ENCODE data around the gene RASSF4.

Gene RASSF4

DNA sequence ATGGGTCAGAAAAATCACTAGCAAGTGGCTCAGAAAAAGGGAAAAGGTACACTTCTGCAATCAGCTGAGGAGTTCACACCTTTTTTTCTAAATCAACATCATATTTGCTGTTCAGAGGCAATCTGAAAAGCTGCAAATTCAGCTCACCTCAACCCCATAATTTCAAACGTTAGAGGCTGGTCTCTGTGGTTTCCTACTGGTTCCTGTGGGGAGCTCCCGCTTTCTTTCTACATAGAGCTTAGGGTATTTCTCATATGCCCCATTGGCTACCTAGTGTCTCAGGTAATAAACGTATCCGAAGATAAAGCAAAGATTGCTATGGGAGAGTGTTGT lies 35.9 kb downstream of the RASSF4 start:
- peaks cover 59% of the 10 kb centered on the region for H3K4me1 Mint-ChIP-seq
- no peaks in the 10 kb centered on the region for H3K9me3 Mint-ChIP-seq
- H3K27ac Mint-ChIP-seq, result peak overlapping the region; percentile 89 to 93 (median 90)
- H3K4me3 Mint-ChIP-seq, result no peak overlapping the region
- H3K27me3 Mint-ChIP-seq (ENCODE audit: low read depth), result no peaks in the 10 kb centered on the region
- TF ChIP-seq, protein P1, sequence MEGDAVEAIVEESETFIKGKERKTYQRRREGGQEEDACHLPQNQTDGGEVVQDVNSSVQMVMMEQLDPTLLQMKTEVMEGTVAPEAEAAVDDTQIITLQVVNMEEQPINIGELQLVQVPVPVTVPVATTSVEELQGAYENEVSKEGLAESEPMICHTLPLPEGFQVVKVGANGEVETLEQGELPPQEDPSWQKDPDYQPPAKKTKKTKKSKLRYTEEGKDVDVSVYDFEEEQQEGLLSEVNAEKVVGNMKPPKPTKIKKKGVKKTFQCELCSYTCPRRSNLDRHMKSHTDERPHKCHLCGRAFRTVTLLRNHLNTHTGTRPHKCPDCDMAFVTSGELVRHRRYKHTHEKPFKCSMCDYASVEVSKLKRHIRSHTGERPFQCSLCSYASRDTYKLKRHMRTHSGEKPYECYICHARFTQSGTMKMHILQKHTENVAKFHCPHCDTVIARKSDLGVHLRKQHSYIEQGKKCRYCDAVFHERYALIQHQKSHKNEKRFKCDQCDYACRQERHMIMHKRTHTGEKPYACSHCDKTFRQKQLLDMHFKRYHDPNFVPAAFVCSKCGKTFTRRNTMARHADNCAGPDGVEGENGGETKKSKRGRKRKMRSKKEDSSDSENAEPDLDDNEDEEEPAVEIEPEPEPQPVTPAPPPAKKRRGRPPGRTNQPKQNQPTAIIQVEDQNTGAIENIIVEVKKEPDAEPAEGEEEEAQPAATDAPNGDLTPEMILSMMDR (IDR thresholded peaks at IDR 0.05; ENCODE audit: unreplicated experiment in 3 of 3), result no peak
- peaks cover 10% of the 10 kb centered on the region for H3K36me3 Mint-ChIP-seq (ENCODE audit: low read depth)

DNA sequence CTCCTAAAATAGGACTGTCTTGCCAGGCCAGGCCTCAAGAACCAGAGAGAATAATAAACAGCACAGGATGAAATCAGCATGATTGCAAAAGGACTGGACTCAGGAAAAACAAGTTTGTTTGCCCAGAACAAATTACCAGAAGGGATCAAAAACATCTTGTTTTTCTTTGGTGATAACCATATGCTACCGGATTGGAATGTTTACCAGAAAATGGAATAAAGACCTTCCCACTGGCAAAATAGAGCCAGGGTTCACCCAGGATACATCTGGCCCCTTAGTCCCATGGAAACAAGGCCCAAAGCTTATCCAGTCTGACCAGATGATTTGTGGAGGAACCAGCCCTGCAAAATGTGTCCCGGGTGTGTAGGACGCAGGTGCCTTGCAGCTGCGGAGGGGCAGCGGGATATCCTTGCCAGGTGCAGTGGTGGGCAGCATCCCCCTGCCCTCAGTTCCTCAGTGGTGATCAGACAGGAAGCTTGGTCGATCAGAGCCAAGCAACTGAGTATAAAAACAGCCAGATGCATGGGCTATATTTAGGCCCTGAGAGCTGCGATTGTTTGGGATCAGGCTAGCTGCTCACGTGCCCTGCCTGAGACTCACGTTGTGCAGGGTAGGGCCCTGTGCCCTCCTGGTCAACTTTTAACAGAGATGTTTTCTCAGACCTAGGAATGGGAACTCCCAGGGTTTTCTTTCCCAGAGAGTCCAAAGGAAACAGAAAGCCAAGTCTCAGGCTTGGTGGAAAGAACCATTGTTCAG lies 36.5 kb downstream of the RASSF4 start:
- H3K4me3 Mint-ChIP-seq, result peak overlapping the region in 1 of 3 experiments; percentile 17
- H3K9me3 Mint-ChIP-seq, result no peaks in the 10 kb centered on the region
- peaks cover 10% of the 10 kb centered on the region for H3K36me3 Mint-ChIP-seq (ENCODE audit: low read depth)
- TF ChIP-seq, protein P1 (IDR thresholded peaks at IDR 0.05; ENCODE audit: unreplicated experiment in 3 of 3), result no peak
- no peaks in the 10 kb centered on the region for H3K27me3 Mint-ChIP-seq (ENCODE audit: low read depth)
- H3K4me1 Mint-ChIP-seq, result peaks cover 57% of the 10 kb centered on the region
- peak overlapping the region; percentile 89 to 93 (median 90) for H3K27ac Mint-ChIP-seq

DNA sequence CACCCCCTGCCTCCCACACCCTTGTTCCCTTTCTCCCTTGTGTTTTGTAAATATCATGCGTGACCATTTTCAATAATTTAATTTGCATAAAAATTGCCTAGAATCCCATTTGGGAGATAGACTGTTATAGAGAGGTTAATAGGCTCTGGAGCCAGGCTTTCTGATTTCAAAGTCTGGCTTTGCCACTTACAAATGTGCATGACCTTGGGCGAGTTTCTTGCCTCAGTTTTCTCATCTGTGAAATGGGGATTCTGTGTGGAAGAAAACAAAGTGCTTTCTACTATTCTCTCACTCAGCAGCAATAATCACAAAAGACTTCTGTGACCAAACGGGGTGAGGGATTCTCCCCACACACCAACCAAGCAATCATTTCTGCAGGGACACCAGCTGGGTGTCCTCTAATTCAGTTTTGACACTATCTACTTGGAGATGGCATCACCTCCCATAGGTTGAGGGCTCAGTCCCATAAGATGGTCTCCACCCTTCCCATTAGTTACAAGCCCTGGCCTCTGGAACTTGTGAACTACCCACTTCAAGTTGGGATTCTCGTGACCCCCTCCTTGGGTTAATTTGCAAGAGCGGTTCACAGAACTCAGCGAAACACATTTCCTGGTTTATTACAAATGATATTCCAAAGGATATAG lies 37.6 kb downstream of the RASSF4 start:
- Mint-ChIP-seq H3K36me3 (ENCODE audit: low read depth) (peaks cover 11% of the 10 kb centered on the region), H3K4me1 (peaks cover 57% of the 10 kb centered on the region), H3K4me3 (no peak overlapping the region), H3K27me3 (ENCODE audit: low read depth) (no peaks in the 10 kb centered on the region), H3K27ac (peak overlapping the region; percentile 89 to 93 (median 90)), H3K9me3 (no peaks in the 10 kb centered on the region)
- TF ChIP-seq, protein P1 (IDR thresholded peaks at IDR 0.05; ENCODE audit: unreplicated experiment in 3 of 3), result no peak

DNA sequence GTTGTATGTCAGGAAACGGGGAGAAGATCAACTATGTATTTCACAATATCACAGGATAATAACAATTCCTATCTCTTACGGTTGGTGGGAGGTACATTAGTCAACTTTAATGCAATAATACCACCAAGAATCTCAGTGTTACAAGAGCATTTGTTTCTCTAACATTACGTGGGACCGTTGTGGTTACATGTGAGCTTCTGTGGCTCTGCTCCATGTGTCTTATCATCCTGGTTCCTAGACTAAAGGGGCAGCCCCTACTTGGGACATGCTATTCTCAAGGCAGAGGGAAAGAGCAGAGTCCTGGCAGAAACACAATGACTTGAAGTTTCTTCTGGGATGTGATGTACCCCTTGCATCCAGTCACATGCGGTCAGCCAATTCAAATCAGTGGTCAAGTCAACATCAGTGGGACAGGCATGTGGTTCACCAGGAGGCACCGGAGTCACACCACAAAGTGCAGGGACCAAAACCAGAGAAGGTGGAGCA lies 38.6 kb downstream of the RASSF4 start:
- no peaks in the 10 kb centered on the region for H3K27me3 Mint-ChIP-seq (ENCODE audit: low read depth)
- TF ChIP-seq, protein P1 (IDR thresholded peaks at IDR 0.05; ENCODE audit: unreplicated experiment in 3 of 3), result no peak
- H3K9me3 Mint-ChIP-seq, result peaks cover 4% of the 10 kb centered on the region
- peak overlapping the region; percentile 51 to 100 (median 99) for H3K27ac Mint-ChIP-seq
- peak overlapping the region in 2 of 3 experiments; percentile 28 to 33 for H3K4me3 Mint-ChIP-seq
- H3K4me1 Mint-ChIP-seq, result peaks cover 66% of the 10 kb centered on the region
- peaks cover 21% of the 10 kb centered on the region for H3K36me3 Mint-ChIP-seq (ENCODE audit: low read depth)

DNA sequence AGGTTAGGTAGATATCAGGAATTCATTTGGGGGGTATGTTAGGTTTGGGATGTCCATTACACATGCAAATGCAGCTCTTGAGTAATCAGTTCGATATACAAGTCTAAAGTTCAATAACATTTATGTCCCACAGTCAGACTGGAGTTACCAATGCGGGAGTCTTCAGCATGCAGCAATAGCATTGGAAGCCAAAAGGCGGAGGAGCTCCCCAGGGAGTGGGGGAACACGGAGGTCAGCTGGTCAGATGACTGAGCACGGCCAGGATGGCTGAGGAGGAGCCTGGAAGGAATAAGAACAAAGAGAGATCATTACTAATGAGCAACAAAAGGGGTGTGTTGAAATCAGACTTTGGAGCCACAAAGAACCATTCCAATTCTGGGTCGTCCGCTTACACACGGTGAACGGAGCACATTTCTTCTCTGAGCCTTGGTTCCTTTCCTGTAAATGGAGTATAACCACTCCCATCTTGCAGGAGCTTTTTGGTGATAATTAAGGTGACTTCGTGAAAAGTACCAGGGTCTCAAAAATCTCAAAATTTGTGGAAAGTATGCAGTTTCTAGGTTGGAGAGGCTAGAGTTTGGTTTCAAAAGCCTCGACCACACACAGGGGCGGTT lies 40.6 kb downstream of the RASSF4 start:
- Mint-ChIP-seq H3K4me3 (peak overlapping the region; percentile 89 to 91 (median 90)), H3K27me3 (ENCODE audit: low read depth) (no peaks in the 10 kb centered on the region), H3K9me3 (peaks cover 14% of the 10 kb centered on the region), H3K4me1 (peaks cover 57% of the 10 kb centered on the region), H3K36me3 (ENCODE audit: low read depth) (peaks cover 38% of the 10 kb centered on the region), H3K27ac (peak overlapping the region; percentile 98 to 100 (median 99))
- TF ChIP-seq, protein P1 (IDR thresholded peaks at IDR 0.05; ENCODE audit: unreplicated experiment in 3 of 3), result no peak
